IMR-90 (cell line): Measurements from ENCODE around the gene CABYR. TPM values are rescaled to one million over a fixed set of nuclear protein-coding genes. Genes with fewer than 3 reads are reported as not detected.

Experiments used
- ATAC-seq: fragments of 200-7000 bp; cut with Tn5 transposase; 2 replicates; pipeline ENCODE4 v1.9.1; 2020; ENCODE audit warnings: low read depth, mild to moderate bottlenecking, moderate library complexity
- BruUV-seq: library from RNA; stranded (reverse); fragments of 400-500 nt; replicated peaks from 2 replicates; lab custom pipeline; 2021; lab: Mats Ljungman, UMichigan
- CTCF ChIA-PET: fragments of 300-600 bp; formaldehyde crosslinking; extraction: SDS; loops from one replicate; lab custom pipeline; 2021; ENCODE audit warnings: antibody characterized with exemption; lab: Yijun Ruan, JAX
- POLR2A ChIA-PET: fragments of 300-600 bp; sonication (Branson Sonifier 250); formaldehyde crosslinking; loops from one replicate; lab custom pipeline; 2022; ENCODE audit warnings: antibody characterized with exemption; ENCODE audit not compliant: unreplicated experiment; lab: Charles Lee
- DNase-seq: peaks from one replicate; pipeline ENCODE4 v3.0.0; 2013
- H2AFZ ChIP-seq: replicated peaks from 2 replicates; pipeline ENCODE3; 2013; ENCODE audit warnings: low read length, mild to moderate bottlenecking; ENCODE audit not compliant: poor library complexity
- H2AK5ac ChIP-seq: 2 replicates; pipeline ENCODE4 v1.6.1; 2013; ENCODE audit warnings: low read depth, low read length, inconsistent platforms
- H2AK9ac ChIP-seq: replicated peaks from 2 replicates; pipeline ENCODE3; 2013; ENCODE audit warnings: mild to moderate bottlenecking, low read depth, low read length, moderate library complexity; ENCODE audit not compliant: poor library complexity
- H2BK120ac ChIP-seq: 2 replicates; pipeline ENCODE4 v1.6.1; 2013; ENCODE audit warnings: low read depth, low read length, inconsistent platforms
- H2BK15ac ChIP-seq: 3 replicates; pipeline ENCODE4 v1.6.1; 2013; ENCODE audit warnings: low read depth, low read length, inconsistent platforms
- H2BK20ac ChIP-seq: 2 replicates; pipeline ENCODE4 v1.6.1; 2013; ENCODE audit warnings: low read depth, mild to moderate bottlenecking, inconsistent platforms, low read length, moderate library complexity
- H2BK5ac ChIP-seq: 2 replicates; pipeline ENCODE4 v1.6.1; 2013; ENCODE audit warnings: mild to moderate bottlenecking, low read depth, low read length, inconsistent platforms; ENCODE audit not compliant: poor library complexity, severe bottlenecking
- H3K14ac ChIP-seq: replicated peaks from 2 replicates; pipeline ENCODE4 v1.6.1; 2013; ENCODE audit warnings: low read depth, low read length, inconsistent platforms
- H3K18ac ChIP-seq: 2 replicates; pipeline ENCODE4 v1.6.1; 2013; ENCODE audit warnings: low read depth, low read length, control low read depth
- H3K23ac ChIP-seq: 2 replicates; pipeline ENCODE4 v1.6.1; 2013; ENCODE audit warnings: low read depth, low read length, inconsistent platforms
- H3K27ac ChIP-seq: 2 replicates; pipeline ENCODE4 v1.5.1; 2013; ENCODE audit warnings: mild to moderate bottlenecking, control low read depth, low read length; ENCODE audit not compliant: insufficient read depth
- H3K27me3 ChIP-seq: 2 replicates; pipeline ENCODE4 v1.6.1; 2013; ENCODE audit warnings: low read length; ENCODE audit not compliant: control insufficient read depth, insufficient read depth
- H3K36me3 ChIP-seq: 2 replicates; pipeline ENCODE4 v1.6.1; 2013; ENCODE audit warnings: low read length, mixed read lengths; ENCODE audit not compliant: control insufficient read depth, insufficient read depth
- H3K4ac ChIP-seq: 2 replicates; pipeline ENCODE4 v1.6.1; 2013; ENCODE audit warnings: low read depth, low read length, inconsistent platforms
- H3K4me1 ChIP-seq: 2 replicates; pipeline ENCODE4 v1.6.1; 2013; ENCODE audit warnings: low read length, mixed read lengths; ENCODE audit not compliant: control insufficient read depth, insufficient read depth
- H3K4me2 ChIP-seq: 2 replicates; pipeline ENCODE4 v1.6.1; 2013; ENCODE audit warnings: low read depth, mild to moderate bottlenecking, control low read depth, low read length, moderate library complexity
- H3K4me3 ChIP-seq: 2 replicates; pipeline ENCODE4 v1.5.1; 2013; ENCODE audit warnings: low read depth, mild to moderate bottlenecking, control low read depth, low read length, moderate library complexity; ENCODE audit not compliant: insufficient read depth
- H3K56ac ChIP-seq: 2 replicates; pipeline ENCODE4 v1.6.1; 2013; ENCODE audit warnings: low read length, inconsistent platforms; ENCODE audit not compliant: insufficient read depth; ENCODE audit errors: extremely low read depth
- H3K79me1 ChIP-seq, 2 experiments: 2 replicates each; pipeline ENCODE4 v1.6.1; 2013; ENCODE audit warnings: low read length in 2 of 2, inconsistent platforms in 1 of 2, low read depth in 1 of 2
- H3K9ac ChIP-seq: 2 replicates; pipeline ENCODE4 v1.6.1; 2013; ENCODE audit warnings: low read depth, low read length, control low read depth
- H3K9me1 ChIP-seq: 2 replicates; pipeline ENCODE4 v1.6.1; 2013; ENCODE audit warnings: low read length, inconsistent platforms; ENCODE audit not compliant: insufficient read depth
- H3K9me3 ChIP-seq: 2 replicates; pipeline ENCODE4 v1.6.1; 2013; ENCODE audit warnings: low read length; ENCODE audit not compliant: control insufficient read depth, insufficient read depth
- H4K20me1 ChIP-seq: 2 replicates; pipeline ENCODE4 v1.6.1; 2013; ENCODE audit warnings: low read length, inconsistent platforms; ENCODE audit not compliant: insufficient read depth
- H4K5ac ChIP-seq: 2 replicates; pipeline ENCODE4 v1.6.1; 2013; ENCODE audit warnings: mild to moderate bottlenecking, low read depth, low read length, control low read depth
- H4K8ac ChIP-seq, 2 experiments: 2 replicates each; pipeline ENCODE4 v1.6.1; 2013; ENCODE audit warnings: low read depth in 2 of 2, low read length in 2 of 2, control low read depth in 1 of 2, inconsistent platforms in 1 of 2
- H4K91ac ChIP-seq: 2 replicates; pipeline ENCODE4 v1.6.1; 2013; ENCODE audit warnings: low read depth, low read length, inconsistent platforms; ENCODE audit not compliant: insufficient read depth
- BHLHE40 ChIP-seq: fragments of 150-350 bp; IDR thresholded peaks from 2 replicates; pipeline ENCODE4 v1.6.1; 2016; ENCODE audit warnings: mild to moderate bottlenecking, low read depth, low read length
- CEBPB ChIP-seq: IDR thresholded peaks from 2 replicates; pipeline ENCODE4 v1.6.1; 2012; ENCODE audit warnings: low read depth, low read length, improper control_type of control experiment
- CHD1 ChIP-seq: IDR thresholded peaks from 2 replicates; pipeline ENCODE4 v1.6.1; 2012; ENCODE audit warnings: low read depth, low read length, improper control_type of control experiment
- FOS ChIP-seq: fragments of 150-350 bp; IDR thresholded peaks from 2 replicates; pipeline ENCODE4 v1.6.1; 2016; ENCODE audit warnings: low read depth, low read length
- MAFK ChIP-seq: IDR thresholded peaks from 2 replicates; pipeline ENCODE4 v1.6.1; 2012; ENCODE audit warnings: low read depth, low read length, improper control_type of control experiment
- MAZ ChIP-seq: IDR thresholded peaks from 2 replicates; pipeline ENCODE4 v1.6.1; 2012; ENCODE audit warnings: low read depth, mild to moderate bottlenecking, low read length, improper control_type of control experiment, moderate library complexity, borderline replicate concordance
- MXI1 ChIP-seq: IDR thresholded peaks from 2 replicates; pipeline ENCODE4 v1.6.1; 2012; ENCODE audit warnings: low read depth, mild to moderate bottlenecking, low read length, moderate library complexity, borderline replicate concordance
- NFE2L2 ChIP-seq: fragments of 150-350 bp; IDR thresholded peaks from 2 replicates; pipeline ENCODE4 v1.6.1; 2016; ENCODE audit warnings: low read depth, mild to moderate bottlenecking, low read length
- POLR2A ChIP-seq: IDR thresholded peaks from 2 replicates; pipeline ENCODE4 v1.6.1; 2012; ENCODE audit warnings: mild to moderate bottlenecking, low read depth, low read length
- RAD21 ChIP-seq: IDR thresholded peaks from 2 replicates; pipeline ENCODE4 v1.6.1; 2012; ENCODE audit warnings: low read length, improper control_type of control experiment
- RCOR1 ChIP-seq: IDR thresholded peaks from 2 replicates; pipeline ENCODE4 v1.6.1; 2012; ENCODE audit warnings: mild to moderate bottlenecking, low read length, improper control_type of control experiment; ENCODE audit not compliant: insufficient replicate concordance
- RFX5 ChIP-seq: IDR thresholded peaks from 2 replicates; pipeline ENCODE4 v1.8.0; 2012; ENCODE audit warnings: low read depth, mild to moderate bottlenecking, low read length, moderate library complexity
- SMC3 ChIP-seq: fragments of 150-350 bp; IDR thresholded peaks from 2 replicates; pipeline ENCODE4 v1.6.1; 2016; ENCODE audit warnings: low read depth, mild to moderate bottlenecking, antibody characterized with exemption, low read length, moderate library complexity
- WGBS, 2 experiments: methylation state at CpG; one replicate each; pipeline versions ENCODE4 v1.1.5 to v1.1.7; 2013; ENCODE audit warnings: missing lambda C conversion rate in 2 of 2; ENCODE audit not compliant: insufficient read length in 1 of 2; ENCODE audit errors: extremely low coverage in 2 of 2; 5-methylcytosine and 5-hydroxymethylcytosine counted together
- dilution Hi-C: fragments of 300-500 bp; cut with HindIII; formaldehyde crosslinking; loops from one replicate; pipeline ENCODE4 v1.14.3; 2018; ENCODE audit warnings: low sequenced_read_pairs; ENCODE audit not compliant: unreplicated experiment
- in situ Hi-C: fragments of 300-500 bp; cut with MboI; formaldehyde crosslinking; loops from 3 replicates; pipeline ENCODE4 v1.14.3; 2019; ENCODE audit warnings: low sequenced_read_pairs, inconsistent platforms, mixed read lengths
- intact Hi-C: fragments of 100-400 bp; cut with micrococcal nuclease; formaldehyde crosslinking; loops from 2 replicates; pipeline ENCODE4 v1.10.0; 2022
- polyA plus RNA-seq, 3 experiments: library from polyadenylated mRNA; depleted of rRNA; stranded (reverse); fragments of >200 nt; gene quantifications; 2 replicates each; pipeline ENCODE4 v1.2.3, GENCODE V29; 2012; ENCODE audit warnings: low replicate concordance in 1 of 3
- total RNA-seq: library from RNA; depleted of rRNA; stranded (reverse); fragments of >200 nt; gene quantifications from 2 replicates; pipeline ENCODE4 v1.2.3, GENCODE V29; 2012
- TF ChIP-seq, protein P1 (sequence below): conservative IDR thresholded peaks from 2 replicates; pipeline ENCODE4 v1.5.1; 2012; ENCODE audit warnings: mild to moderate bottlenecking, low read depth, low read length, improper control_type of control experiment
- TF ChIP-seq, protein P2 (sequence below): fragments of 150-350 bp; IDR thresholded peaks from 2 replicates; pipeline ENCODE4 v1.6.1; 2016; ENCODE audit warnings: low read depth, mild to moderate bottlenecking, low read length, moderate library complexity, borderline replicate concordance

Gene CABYR
- total and polyA plus RNA-seq, 2 of the 4 experiments (the other 2 are of a cell fraction) = 4.1 to 6.2 TPM

GRCh38 chr18:24089515-24090337, 49.1 kb upstream of the CABYR start:
- Histone ChIP-seq H3K9ac (no peak overlapping the region), H2BK20ac (no peak overlapping the region), H2AK9ac (no peak overlapping the region), H4K8ac (no peak overlapping the region), H3K4me2 (no peak overlapping the region), H3K18ac (no peak overlapping the region), H2BK120ac (no peak overlapping the region), H3K27ac (no peak overlapping the region), H3K36me3 (peaks cover 17% of the 10 kb centered on the region), H4K20me1 (no peaks in the 10 kb centered on the region), H4K5ac (no peak overlapping the region), H3K23ac (no peak overlapping the region), H3K9me3 (no peaks in the 10 kb centered on the region), H3K4me1 (peaks cover 8% of the 10 kb centered on the region), H3K4me3 (no peak overlapping the region), H3K4ac (no peak overlapping the region), H4K91ac (no peak overlapping the region), H2AK5ac (no peak overlapping the region), H3K56ac (no peak overlapping the region), H2AFZ (no peak overlapping the region), H3K27me3 (no peaks in the 10 kb centered on the region), H2BK15ac (no peak overlapping the region), H3K14ac (no peak overlapping the region; the same call in 1 of the 2 replicates), H3K9me1 (peaks cover 4% of the 10 kb centered on the region; the same call in 1 of the 2 replicates), H2BK5ac (no peak overlapping the region), H3K79me1 (peaks cover 0 to 2% of the 10 kb centered on the region in 2 experiments; a peak in 1 of 4 replicates)
- in situ Hi-C loops = no loop called here
- dilution Hi-C loops = no loop called here
- intact Hi-C loops = no loop called here
- DNase-seq (no peak), ATAC-seq (no peak)
- no TSS peak for BruUV-seq
- no CpG with 5 or more reads among the region's 4 CpGs for WGBS, 2 experiments
- ChIA-PET POLR2A (no interaction called here), CTCF (interaction anchor here (0.6 to 1.1 kb wide), 2 partner anchors 15 to 55 kb away, joined by 3 read pairs; no protein-coding TSS in a partner anchor)
- TF ChIP-seq MXI1 (no peak), BHLHE40 (no peak), MAZ (no peak), MAFK (no peak), POLR2A (no peak), CEBPB (no peak), NFE2L2 (no peak), CHD1 (no peak), SMC3 (no peak), RCOR1 (no peak), RFX5 (no peak), FOS (no peak), RAD21 (no peak)
- TF ChIP-seq, protein P1, sequence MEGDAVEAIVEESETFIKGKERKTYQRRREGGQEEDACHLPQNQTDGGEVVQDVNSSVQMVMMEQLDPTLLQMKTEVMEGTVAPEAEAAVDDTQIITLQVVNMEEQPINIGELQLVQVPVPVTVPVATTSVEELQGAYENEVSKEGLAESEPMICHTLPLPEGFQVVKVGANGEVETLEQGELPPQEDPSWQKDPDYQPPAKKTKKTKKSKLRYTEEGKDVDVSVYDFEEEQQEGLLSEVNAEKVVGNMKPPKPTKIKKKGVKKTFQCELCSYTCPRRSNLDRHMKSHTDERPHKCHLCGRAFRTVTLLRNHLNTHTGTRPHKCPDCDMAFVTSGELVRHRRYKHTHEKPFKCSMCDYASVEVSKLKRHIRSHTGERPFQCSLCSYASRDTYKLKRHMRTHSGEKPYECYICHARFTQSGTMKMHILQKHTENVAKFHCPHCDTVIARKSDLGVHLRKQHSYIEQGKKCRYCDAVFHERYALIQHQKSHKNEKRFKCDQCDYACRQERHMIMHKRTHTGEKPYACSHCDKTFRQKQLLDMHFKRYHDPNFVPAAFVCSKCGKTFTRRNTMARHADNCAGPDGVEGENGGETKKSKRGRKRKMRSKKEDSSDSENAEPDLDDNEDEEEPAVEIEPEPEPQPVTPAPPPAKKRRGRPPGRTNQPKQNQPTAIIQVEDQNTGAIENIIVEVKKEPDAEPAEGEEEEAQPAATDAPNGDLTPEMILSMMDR = no peak
- TF ChIP-seq, protein P2, sequence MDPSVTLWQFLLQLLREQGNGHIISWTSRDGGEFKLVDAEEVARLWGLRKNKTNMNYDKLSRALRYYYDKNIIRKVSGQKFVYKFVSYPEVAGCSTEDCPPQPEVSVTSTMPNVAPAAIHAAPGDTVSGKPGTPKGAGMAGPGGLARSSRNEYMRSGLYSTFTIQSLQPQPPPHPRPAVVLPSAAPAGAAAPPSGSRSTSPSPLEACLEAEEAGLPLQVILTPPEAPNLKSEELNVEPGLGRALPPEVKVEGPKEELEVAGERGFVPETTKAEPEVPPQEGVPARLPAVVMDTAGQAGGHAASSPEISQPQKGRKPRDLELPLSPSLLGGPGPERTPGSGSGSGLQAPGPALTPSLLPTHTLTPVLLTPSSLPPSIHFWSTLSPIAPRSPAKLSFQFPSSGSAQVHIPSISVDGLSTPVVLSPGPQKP = no peak
